OCI-LY3 (cell line): ENCODE data around the gene CRYBG1.

Experiments
- H2AFZ ChIP-seq: fragments of 200-600, 300-600 bp; shearing (Covaris generic); 2 replicates; pipeline ENCODE4 v1.6.0; 2014; ENCODE audit warnings: antibody characterized with exemption, low read depth, low read length
- H3K27ac ChIP-seq: fragments of 200-600, 300-600 bp; sonication (generic); 2 replicates; pipeline ENCODE4 v1.5.1; 2014; ENCODE audit warnings: mild to moderate bottlenecking, low read length, moderate library complexity, mixed read lengths
- H3K27me3 ChIP-seq: fragments of 200-600, 300-600 bp; sonication (generic); 2 replicates; pipeline ENCODE4 v1.6.1; 2014; ENCODE audit warnings: low read depth, low read length, mixed read lengths
- H3K36me3 ChIP-seq: fragments of 200-600, 300-600 bp; sonication (generic); replicated peaks from 2 replicates; pipeline ENCODE3; 2014; ENCODE audit warnings: low read depth, low read length, mixed read lengths
- H3K4me1 ChIP-seq: fragments of 300-600, 200-600 bp; sonication (generic); 2 replicates; pipeline ENCODE4 v1.6.1; 2014; ENCODE audit warnings: low read length, mixed read lengths
- H3K4me2 ChIP-seq: fragments of 200-600, 300-600 bp; sonication (generic); 2 replicates; pipeline ENCODE4 v1.6.1; 2014; ENCODE audit warnings: low read length, mixed read lengths
- H3K4me3 ChIP-seq: fragments of 300-600, 200-600 bp; sonication (generic); 2 replicates; pipeline ENCODE4 v1.5.1; 2014; ENCODE audit warnings: antibody characterized with exemption, mild to moderate bottlenecking, low read length, moderate library complexity
- H3K79me2 ChIP-seq: fragments of 300-600, 200-600 bp; shearing (Covaris generic); 2 replicates; pipeline ENCODE4 v1.6.1; 2014; ENCODE audit warnings: mild to moderate bottlenecking, low read length, mixed read lengths
- H3K9ac ChIP-seq: fragments of 300-600, 200-600 bp; shearing (Covaris generic); 2 replicates; pipeline ENCODE4 v1.6.0; 2014; ENCODE audit warnings: mild to moderate bottlenecking, low read length, moderate library complexity
- H3K9me3 ChIP-seq: fragments of 200-600, 300-600 bp; shearing (Covaris generic); 2 replicates; pipeline ENCODE4 v1.6.1; 2014; ENCODE audit warnings: low read length, mixed read lengths; ENCODE audit not compliant: insufficient read depth
- H4K20me1 ChIP-seq: fragments of 200-600, 300-600 bp; sonication (generic); 2 replicates; pipeline ENCODE4 v1.6.1; 2016; ENCODE audit warnings: low read length, mixed read lengths; ENCODE audit not compliant: insufficient read depth
- EZH2phosphoT487 ChIP-seq: fragments of 200-600 bp; shearing (Covaris generic); IDR thresholded peaks from 2 replicates; pipeline ENCODE4 v1.6.1; 2018; ENCODE audit warnings: antibody characterized with exemption, mixed run types, low read depth
- TF ChIP-seq, protein P1 (sequence below): fragments of 200-600, 300-600 bp; sonication (generic); IDR thresholded peaks from 2 replicates; pipeline ENCODE4 v1.5.1; 2014; ENCODE audit warnings: antibody characterized with exemption, low read length, low read depth

CRYBG1 gene

DNA sequence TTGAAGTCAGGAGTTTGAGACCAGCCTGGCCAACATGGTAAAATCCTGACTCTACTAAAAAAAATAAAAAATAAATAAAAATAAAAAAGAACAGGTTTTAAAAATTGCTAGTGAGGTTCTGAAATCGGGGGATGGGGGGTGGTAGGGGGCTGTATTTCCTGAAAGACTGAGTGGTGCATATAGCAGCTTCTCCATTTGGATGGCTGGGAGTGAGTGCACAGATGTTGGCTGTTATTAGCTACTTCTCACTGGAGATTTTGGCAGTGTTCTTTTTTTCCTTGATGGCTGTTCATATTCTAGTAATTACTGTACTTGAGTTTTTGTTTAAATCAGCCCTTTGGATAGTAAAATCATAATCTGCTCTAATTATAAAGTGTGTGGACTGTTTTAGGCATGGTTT is 189.0 kb downstream of the CRYBG1 start:
- TF ChIP-seq EZH2phosphoT487: no peak
- TF ChIP-seq, protein P1, sequence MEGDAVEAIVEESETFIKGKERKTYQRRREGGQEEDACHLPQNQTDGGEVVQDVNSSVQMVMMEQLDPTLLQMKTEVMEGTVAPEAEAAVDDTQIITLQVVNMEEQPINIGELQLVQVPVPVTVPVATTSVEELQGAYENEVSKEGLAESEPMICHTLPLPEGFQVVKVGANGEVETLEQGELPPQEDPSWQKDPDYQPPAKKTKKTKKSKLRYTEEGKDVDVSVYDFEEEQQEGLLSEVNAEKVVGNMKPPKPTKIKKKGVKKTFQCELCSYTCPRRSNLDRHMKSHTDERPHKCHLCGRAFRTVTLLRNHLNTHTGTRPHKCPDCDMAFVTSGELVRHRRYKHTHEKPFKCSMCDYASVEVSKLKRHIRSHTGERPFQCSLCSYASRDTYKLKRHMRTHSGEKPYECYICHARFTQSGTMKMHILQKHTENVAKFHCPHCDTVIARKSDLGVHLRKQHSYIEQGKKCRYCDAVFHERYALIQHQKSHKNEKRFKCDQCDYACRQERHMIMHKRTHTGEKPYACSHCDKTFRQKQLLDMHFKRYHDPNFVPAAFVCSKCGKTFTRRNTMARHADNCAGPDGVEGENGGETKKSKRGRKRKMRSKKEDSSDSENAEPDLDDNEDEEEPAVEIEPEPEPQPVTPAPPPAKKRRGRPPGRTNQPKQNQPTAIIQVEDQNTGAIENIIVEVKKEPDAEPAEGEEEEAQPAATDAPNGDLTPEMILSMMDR: no peak
- no peaks in the 10 kb centered on the region for H3K27me3 ChIP-seq
- H3K79me2 ChIP-seq: peaks cover 6% of the 10 kb centered on the region
- H4K20me1 ChIP-seq: no peaks in the 10 kb centered on the region
- H3K4me3 ChIP-seq: no peak overlapping the region
- H3K36me3 ChIP-seq: peaks cover 64% of the 10 kb centered on the region
- H3K27ac ChIP-seq: no peak overlapping the region
- no peak overlapping the region for H2AFZ ChIP-seq
- peaks cover 15% of the 10 kb centered on the region for H3K4me1 ChIP-seq
- no peaks in the 10 kb centered on the region for H3K9me3 ChIP-seq
- no peak overlapping the region for H3K9ac ChIP-seq
- no peak overlapping the region for H3K4me2 ChIP-seq

GRCh38 chr6:106551155-106551554 is 190.6 kb downstream of the CRYBG1 start:
- TF ChIP-seq EZH2phosphoT487: no peak
- Histone ChIP-seq H3K79me2 (peaks cover 3% of the 10 kb centered on the region), H3K4me2 (no peak overlapping the region), H3K4me1 (peaks cover 11% of the 10 kb centered on the region), H3K4me3 (no peak overlapping the region), H3K27ac (no peak overlapping the region), H4K20me1 (no peaks in the 10 kb centered on the region), H3K9ac (no peak overlapping the region), H3K27me3 (no peaks in the 10 kb centered on the region), H3K9me3 (no peaks in the 10 kb centered on the region), H2AFZ (no peak overlapping the region), H3K36me3 (peaks cover 60% of the 10 kb centered on the region)

- Histone ChIP-seq H3K27ac (no peak overlapping the region), H3K9ac (no peak overlapping the region)
- TF ChIP-seq, protein P1: no peak
Observed at GRCh38 chr6:106553440-106553839, 192.9 kb downstream of the CRYBG1 start.

DNA sequence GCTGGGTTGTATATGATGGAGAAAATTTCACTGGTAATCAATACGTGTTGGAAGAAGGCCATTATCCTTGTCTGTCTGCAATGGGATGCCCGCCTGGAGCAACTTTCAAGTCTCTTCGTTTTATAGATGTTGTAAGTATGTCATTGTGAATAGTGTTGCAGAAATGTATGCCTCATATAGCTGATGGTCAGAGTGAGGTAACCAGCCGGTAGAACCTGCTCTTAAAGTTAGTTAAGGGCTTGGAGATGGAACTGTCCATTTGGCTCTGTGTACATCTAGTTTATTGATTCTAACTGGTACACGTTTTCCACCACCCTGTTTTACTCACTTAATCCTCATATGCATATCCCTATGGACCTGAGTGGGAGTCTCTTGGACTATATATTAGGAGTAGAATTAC is 195.2 kb downstream of the CRYBG1 start:
- H3K36me3 ChIP-seq: peaks cover 52% of the 10 kb centered on the region
- H4K20me1 ChIP-seq: no peaks in the 10 kb centered on the region
- H3K4me2 ChIP-seq: no peak overlapping the region
- no peak overlapping the region for H3K27ac ChIP-seq
- H3K27me3 ChIP-seq: no peaks in the 10 kb centered on the region
- no peak overlapping the region for H3K4me3 ChIP-seq
- H3K4me1 ChIP-seq: no peaks in the 10 kb centered on the region
- no peaks in the 10 kb centered on the region for H3K9me3 ChIP-seq
- no peak overlapping the region for H2AFZ ChIP-seq
- H3K9ac ChIP-seq: no peak overlapping the region
- TF ChIP-seq, protein P1: no peak
- no peak for TF ChIP-seq EZH2phosphoT487
- no peaks in the 10 kb centered on the region for H3K79me2 ChIP-seq

More at GRCh38 chr6:106553440-106553839, 192.9 kb downstream of the CRYBG1 start:
- Histone ChIP-seq H3K4me1 (no peaks in the 10 kb centered on the region), H3K27me3 (no peaks in the 10 kb centered on the region), H3K4me3 (no peak overlapping the region), H4K20me1 (no peaks in the 10 kb centered on the region), H3K9me3 (no peaks in the 10 kb centered on the region), H2AFZ (no peak overlapping the region), H3K79me2 (peaks cover 3% of the 10 kb centered on the region; the same call in 1 of the 2 replicates), H3K4me2 (no peak overlapping the region), H3K36me3 (peaks cover 58% of the 10 kb centered on the region)
